K562 (cell line): ENCODE results near the gene UBR7.
"Not testable (repeated sequence)": the region's sequence is repeated elsewhere in the genome, so short reads cannot be mapped to it uniquely, and the experiment has no call there.

Source experiments
- CTCF ChIP-seq, 3 experiments: IDR thresholded peaks in 2 of 3; conservative IDR thresholded peaks in 1 of 3; 2 replicates each; pipeline ENCODE4 v1.5.1; 2011 to 2012; ENCODE audit warnings: low read length in 3 of 3, mild to moderate bottlenecking in 3 of 3, control low read depth in 2 of 3, improper control_type of control experiment in 1 of 3, inconsistent platforms in 1 of 3, low read depth in 1 of 3, mixed read lengths in 1 of 3, moderate library complexity in 1 of 3; ENCODE audit not compliant: insufficient read depth in 2 of 3
- DPF2 ChIP-seq: fragments of 450-650 bp; IDR thresholded peaks from 2 replicates; pipeline ENCODE4 v1.6.1; 2016
- GATA2 ChIP-seq: sonication (generic); formaldehyde crosslinking; IDR thresholded peaks from 2 replicates; pipeline ENCODE4 v1.4.0; 2020; ENCODE audit warnings: mild to moderate bottlenecking, missing genetic modification reagents
- ZBTB1 ChIP-seq: sonication (generic); formaldehyde crosslinking; IDR thresholded peaks from 2 replicates; pipeline ENCODE4 v1.8.1; 2023; ENCODE audit warnings: missing genetic modification reagents, low read depth, mild to moderate bottlenecking, borderline replicate concordance

GRCh38 chr14:93233078-93233477, 26.0 kb downstream of the UBR7 start:
- TF ChIP-seq ZBTB1 (CRISPR knock-in tag); CTCF (IDR thresholded peaks at IDR 0.05 in 2 of 3, conservative IDR thresholded peaks at IDR 0.05 in 1 of 3; ENCODE audit: insufficient read depth in 2 of 3, low read depth in 1 of 3, low read length in 3 of 3); DPF2; GATA2 (CRISPR knock-in tag): not testable (repeated sequence)
